ENCODE results near the gene TXLNA.

The TXLNA gene

DNA sequence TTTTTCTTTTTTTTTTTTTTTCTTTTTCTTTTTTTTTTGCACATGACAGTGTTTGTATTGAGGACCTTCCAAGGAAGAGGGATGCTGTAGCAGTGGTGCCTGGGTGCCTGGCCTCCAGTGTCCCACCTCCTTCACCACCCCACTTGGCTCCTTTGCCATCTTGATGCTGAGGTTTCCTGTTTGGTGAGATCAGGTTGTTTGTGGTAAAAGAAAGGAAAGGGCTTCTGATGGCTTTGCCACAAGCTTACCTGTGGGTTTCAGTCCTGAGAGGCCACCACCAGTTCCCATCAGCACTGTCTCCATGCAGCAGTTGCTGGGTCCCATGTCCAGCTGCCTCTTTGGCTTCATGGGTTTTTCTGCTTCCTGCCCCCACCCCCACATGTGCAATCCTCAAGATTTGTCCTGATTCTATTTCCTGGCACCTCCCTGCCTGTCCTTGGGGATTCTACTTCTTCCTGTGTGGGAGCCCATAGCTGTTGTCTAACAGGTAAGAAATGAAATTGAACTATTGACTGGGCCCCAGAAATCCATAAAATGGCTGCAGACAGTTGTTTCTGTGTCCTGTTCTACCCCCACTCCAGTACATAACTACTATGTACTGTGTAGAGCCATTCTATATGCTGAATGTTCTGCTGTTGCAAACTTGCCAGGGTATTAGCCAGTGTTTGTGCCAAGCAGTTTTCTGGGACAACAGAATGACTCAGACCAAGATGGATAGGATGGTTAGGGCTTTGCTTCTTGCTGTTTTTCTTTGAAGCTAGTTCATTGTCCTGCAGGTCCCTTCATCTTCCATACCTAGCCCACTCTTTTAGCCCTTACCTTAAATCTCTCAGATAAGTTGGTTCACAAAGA is 16.7 kb downstream of the TXLNA start:
- H3K4me1 Mint-ChIP-seq = peaks cover 9% of the 10 kb centered on the region
- H3K4me3 Mint-ChIP-seq = no peak overlapping the region
- H3K9me3 Mint-ChIP-seq = no peaks in the 10 kb centered on the region
- peak overlapping the region; percentile 45 for H3K27ac Mint-ChIP-seq
- H3K36me3 Mint-ChIP-seq = peaks cover 29% of the 10 kb centered on the region
- no peak for ATAC-seq (ENCODE audit: low read depth)
- H3K27me3 Mint-ChIP-seq = no peaks in the 10 kb centered on the region
- no peak for DNase-seq (ENCODE audit: low spot score in 2 of 2)

GRCh38 chr1:32197074-32197473 is 17.6 kb downstream of the TXLNA start:
- no peaks in the 10 kb centered on the region for H3K27me3 Mint-ChIP-seq
- DNase-seq (ENCODE audit: low spot score in 2 of 2) = no peak
- H3K36me3 Mint-ChIP-seq = peaks cover 23% of the 10 kb centered on the region
- no peak for ATAC-seq (ENCODE audit: low read depth)
- no peaks in the 10 kb centered on the region for H3K9me3 Mint-ChIP-seq
- peaks cover 17% of the 10 kb centered on the region for H3K4me1 Mint-ChIP-seq
- H3K4me3 Mint-ChIP-seq = no peak overlapping the region
- H3K27ac Mint-ChIP-seq = peak overlapping the region; percentile 45

DNA sequence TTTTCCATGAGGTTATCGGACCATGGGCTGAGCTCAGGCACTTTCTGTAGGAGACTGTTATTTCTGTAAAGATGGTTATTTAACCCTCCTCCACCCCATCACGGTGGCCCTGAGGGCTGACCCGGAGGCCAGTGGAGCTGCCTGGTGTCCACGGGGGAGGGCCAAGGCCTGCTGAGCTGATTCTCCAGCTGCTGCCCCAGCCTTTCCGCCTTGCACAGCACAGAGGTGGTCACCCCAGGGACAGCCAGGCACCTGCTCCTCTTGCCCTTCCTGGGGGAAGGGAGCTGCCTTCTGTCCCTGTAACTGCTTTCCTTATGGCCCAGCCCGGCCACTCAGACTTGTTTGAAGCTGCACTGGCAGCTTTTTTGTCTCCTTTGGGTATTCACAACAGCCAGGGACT is 18.4 kb downstream of the TXLNA start:
- ATAC-seq (ENCODE audit: low read depth) (no peak), DNase-seq (ENCODE audit: low spot score in 2 of 2) (no peak)
- Mint-ChIP-seq H3K27me3 (no peaks in the 10 kb centered on the region), H3K27ac (peak overlapping the region; percentile 56), H3K4me1 (peaks cover 22% of the 10 kb centered on the region), H3K4me3 (no peak overlapping the region), H3K36me3 (peaks cover 19% of the 10 kb centered on the region), H3K9me3 (no peaks in the 10 kb centered on the region)

DNA sequence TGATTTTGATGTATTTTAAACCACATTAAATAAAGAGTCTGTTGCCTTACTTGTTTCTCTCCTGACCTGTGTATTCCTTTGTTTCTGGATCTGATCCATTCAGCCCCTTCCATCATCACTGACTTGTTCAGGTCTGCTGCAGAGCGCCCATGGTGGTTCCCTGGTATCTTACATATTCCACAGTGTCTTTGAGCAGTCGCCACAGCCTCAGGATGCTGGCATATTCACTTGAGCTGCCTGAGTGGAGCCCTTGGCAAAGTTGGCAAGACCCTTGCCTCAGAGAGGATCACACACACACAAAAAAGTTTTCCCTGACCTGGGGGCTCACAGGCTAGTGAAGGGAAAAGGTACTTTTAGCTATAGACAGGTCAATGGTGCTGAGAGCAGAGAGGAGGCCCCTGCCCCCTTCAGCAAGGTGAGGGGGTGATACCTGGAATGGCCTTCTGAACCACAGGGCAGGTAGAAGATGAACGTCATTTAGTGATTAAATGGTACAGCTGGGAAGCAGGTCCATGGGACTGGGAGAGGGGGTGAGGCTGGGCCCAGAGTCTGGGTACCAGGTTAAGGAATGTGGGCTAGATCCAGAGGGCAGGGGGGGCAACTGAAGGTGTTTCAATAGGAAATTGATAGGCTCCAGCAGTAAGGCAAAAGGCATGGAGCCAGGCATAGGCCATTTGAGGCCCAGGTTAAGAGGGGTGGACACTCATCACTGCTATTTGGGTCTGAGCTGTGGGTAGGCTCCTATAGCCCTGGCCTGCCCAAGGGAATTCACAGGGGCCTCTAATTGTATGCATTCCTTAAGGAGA is 19.0 kb downstream of the TXLNA start:
- Mint-ChIP-seq H3K36me3 (peaks cover 15% of the 10 kb centered on the region), H3K27ac (peak overlapping the region; percentile 56), H3K4me1 (peaks cover 22% of the 10 kb centered on the region), H3K4me3 (peak overlapping the region; percentile 56), H3K27me3 (no peaks in the 10 kb centered on the region), H3K9me3 (no peaks in the 10 kb centered on the region)
- no peak for ATAC-seq (ENCODE audit: low read depth)
- DNase-seq (ENCODE audit: low spot score in 2 of 2) = no peak

- H3K4me1 Mint-ChIP-seq = peaks cover 22% of the 10 kb centered on the region
- ATAC-seq (ENCODE audit: low read depth) (no peak), DNase-seq (ENCODE audit: low spot score in 2 of 2) (no peak)
- no peak overlapping the region for H3K4me3 Mint-ChIP-seq
- H3K27me3 Mint-ChIP-seq = no peaks in the 10 kb centered on the region
- peak overlapping the region; percentile 56 for H3K27ac Mint-ChIP-seq
- peaks cover 10% of the 10 kb centered on the region for H3K36me3 Mint-ChIP-seq
- H3K9me3 Mint-ChIP-seq = no peaks in the 10 kb centered on the region
Measured at GRCh38 chr1:32199043-32199716, 19.7 kb downstream of the TXLNA start.

- DNase-seq (ENCODE audit: low spot score in 2 of 2) (no peak), ATAC-seq (ENCODE audit: low read depth) (no peak)
- peaks cover 6% of the 10 kb centered on the region for H3K36me3 Mint-ChIP-seq
- peak overlapping the region; percentile 97 for H3K4me3 Mint-ChIP-seq
- H3K27me3 Mint-ChIP-seq = no peaks in the 10 kb centered on the region
- H3K27ac Mint-ChIP-seq = peak overlapping the region; percentile 92
- peaks cover 22% of the 10 kb centered on the region for H3K4me1 Mint-ChIP-seq
- no peaks in the 10 kb centered on the region for H3K9me3 Mint-ChIP-seq
Measured at GRCh38 chr1:32199717-32200072, 20.2 kb downstream of the TXLNA start.

DNA sequence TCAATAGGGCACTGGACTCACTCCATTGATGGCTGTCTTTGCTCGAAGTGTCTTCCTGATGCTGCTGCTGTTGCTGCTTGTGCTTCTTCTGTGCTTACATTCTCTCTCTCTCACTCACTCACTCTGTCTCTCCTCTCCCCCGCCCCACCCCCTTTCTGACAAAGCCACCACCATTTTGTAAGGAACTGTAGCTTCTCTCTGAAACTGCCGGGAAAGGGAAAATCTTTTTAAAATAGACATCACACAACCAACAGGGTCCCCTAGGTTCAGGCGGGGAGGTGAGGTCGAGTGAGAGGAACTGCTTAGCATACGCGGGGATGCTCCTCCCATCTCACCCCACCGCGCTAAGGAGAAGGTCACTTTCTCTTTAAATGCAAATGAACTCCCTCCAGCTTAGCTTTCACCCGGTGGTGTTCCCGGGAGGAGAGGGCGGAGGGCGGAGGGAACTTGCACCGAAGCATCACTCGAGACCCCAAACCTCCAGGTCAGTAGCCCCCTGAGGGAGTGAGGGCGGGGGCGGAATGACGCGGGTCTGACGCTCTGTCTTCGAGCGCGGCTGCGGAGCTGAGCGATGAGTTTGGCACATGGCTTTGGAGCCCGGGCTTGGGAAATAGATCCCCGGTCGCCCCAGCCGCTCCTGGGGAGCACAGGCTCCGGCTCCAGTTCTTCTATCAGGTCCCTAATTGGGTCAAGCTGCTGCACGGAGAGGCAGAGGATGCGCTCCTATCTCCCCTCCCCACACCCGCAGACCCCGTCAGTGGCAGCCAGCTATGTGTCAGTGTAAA is 20.9 kb downstream of the TXLNA start, which contains the start of gene CCDC28B:
TSS of gene CCDC28B (plus strand) at position 370 of the 785 bp plus-strand sequence. CDS start 1,341 bp downstream, outside the sequence.
- DNase-seq (ENCODE audit: low spot score in 2 of 2) (peak; percentile 44 to 64), ATAC-seq (ENCODE audit: low read depth) (peak; percentile 50)
- Mint-ChIP-seq H3K27me3 (no peaks in the 10 kb centered on the region), H3K36me3 (peaks cover 6% of the 10 kb centered on the region), H3K9me3 (no peaks in the 10 kb centered on the region), H3K27ac (peak within 1 kb of the TSS; percentile 92), H3K4me1 (peaks cover 22% of the 10 kb centered on the region), H3K4me3 (peak within 1 kb of the TSS; percentile 97)

- ATAC-seq (ENCODE audit: low read depth) (peak; percentile 73), DNase-seq (ENCODE audit: low spot score in 2 of 2) (peak; percentile 53 to 61)
- peak overlapping the region; percentile 97 for H3K4me3 Mint-ChIP-seq
- peaks cover 3% of the 10 kb centered on the region for H3K36me3 Mint-ChIP-seq
- H3K27me3 Mint-ChIP-seq = no peaks in the 10 kb centered on the region
- H3K9me3 Mint-ChIP-seq = no peaks in the 10 kb centered on the region
- H3K4me1 Mint-ChIP-seq = peaks cover 22% of the 10 kb centered on the region
- H3K27ac Mint-ChIP-seq = peak overlapping the region; percentile 92
Measured at GRCh38 chr1:32201011-32201855, 21.8 kb downstream of the TXLNA start.

DNA sequence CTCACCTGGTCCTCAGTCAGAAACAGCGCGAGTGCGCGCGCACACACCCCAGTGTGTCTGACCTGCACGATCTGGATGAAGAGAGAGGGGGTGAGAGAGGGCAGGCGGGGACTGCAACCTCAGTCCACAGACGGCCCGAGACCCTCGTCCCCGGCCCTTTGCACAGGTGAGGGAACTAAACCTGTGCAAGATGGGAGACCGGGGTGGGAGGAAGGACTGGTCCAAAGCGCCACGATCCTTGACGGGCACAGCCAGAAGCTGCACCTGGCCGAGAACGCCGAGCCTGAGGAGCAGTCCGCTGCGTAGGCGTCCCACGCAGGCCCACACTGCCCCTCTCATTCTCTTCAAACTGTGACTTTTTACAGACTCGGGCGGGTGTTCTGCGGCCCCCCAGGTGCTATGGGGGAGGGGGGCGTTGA is 25.5 kb downstream of the TXLNA start:
- ATAC-seq (ENCODE audit: low read depth) = no peak
- Mint-ChIP-seq H3K27me3 (no peaks in the 10 kb centered on the region), H3K4me1 (peaks cover 40% of the 10 kb centered on the region), H3K27ac (peak overlapping the region; percentile 89), H3K36me3 (no peaks in the 10 kb centered on the region), H3K9me3 (no peaks in the 10 kb centered on the region), H3K4me3 (peak overlapping the region; percentile 87)
- no peak for DNase-seq (ENCODE audit: low spot score in 2 of 2)

DNA sequence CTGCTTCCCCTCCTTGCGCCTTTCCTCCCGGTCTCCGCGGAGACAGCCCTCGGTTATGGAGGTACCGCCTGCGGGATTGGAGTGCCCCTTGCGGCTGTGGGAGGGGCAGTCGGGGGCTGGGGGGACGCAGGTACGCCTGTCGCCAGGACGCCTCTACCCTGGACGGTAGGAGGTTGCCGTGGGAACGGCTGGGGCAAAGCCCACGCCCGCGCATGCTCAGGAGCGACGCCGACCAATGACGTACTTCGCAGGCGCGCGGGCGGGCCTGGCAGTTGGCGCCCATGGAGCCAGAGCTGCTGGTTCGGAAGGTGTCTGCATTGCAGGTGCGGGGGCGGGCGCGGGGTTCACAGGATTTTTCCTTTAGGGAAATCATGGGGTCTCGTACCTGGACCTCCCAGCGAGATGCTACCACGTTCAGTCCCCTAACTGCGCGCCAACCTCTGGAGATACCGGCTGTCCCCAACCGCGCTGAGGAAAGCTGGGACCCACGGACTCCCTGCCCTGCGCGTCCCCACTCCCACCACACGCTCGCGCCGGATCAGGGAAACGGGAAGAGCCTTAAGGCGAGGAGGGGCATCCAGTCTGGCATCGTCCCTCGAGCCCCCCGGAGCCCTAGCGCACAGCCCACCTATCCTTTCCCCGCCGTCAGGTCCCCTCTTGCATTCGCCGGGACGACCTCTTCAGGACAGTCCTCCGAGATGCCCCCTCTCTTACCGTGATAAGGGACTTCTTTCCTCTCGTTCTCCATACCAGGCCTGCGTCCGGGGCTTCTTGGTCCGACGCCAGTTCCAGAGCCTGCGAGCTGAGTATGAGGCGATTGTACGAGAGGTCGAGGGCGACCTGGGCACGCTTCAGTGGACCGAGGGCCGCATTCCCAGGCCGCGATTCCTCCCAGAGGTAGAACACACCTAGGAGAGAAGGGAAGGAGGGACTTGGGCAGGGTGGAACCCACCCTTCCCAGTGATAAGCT is 26.2 kb downstream of the TXLNA start, which contains the start of gene IQCC:
TSS of gene IQCC (plus strand) at position 271 of the 970 bp plus-strand sequence. CDS start at position 282, 11 bp downstream.
- DNase-seq (ENCODE audit: low spot score in 2 of 2) (peak; percentile 78 to 79), ATAC-seq (ENCODE audit: low read depth) (peak; percentile 65)
- no peaks in the 10 kb centered on the region for H3K36me3 Mint-ChIP-seq
- no peaks in the 10 kb centered on the region for H3K27me3 Mint-ChIP-seq
- no peaks in the 10 kb centered on the region for H3K9me3 Mint-ChIP-seq
- peak within 1 kb of the TSS; percentile 89 for H3K27ac Mint-ChIP-seq
- H3K4me1 Mint-ChIP-seq = peaks cover 34% of the 10 kb centered on the region
- peak within 1 kb of the TSS; percentile 87 for H3K4me3 Mint-ChIP-seq

- Mint-ChIP-seq H3K27ac (no peak overlapping the region), H3K27me3 (no peaks in the 10 kb centered on the region), H3K9me3 (no peaks in the 10 kb centered on the region), H3K36me3 (no peaks in the 10 kb centered on the region), H3K4me1 (peaks cover 21% of the 10 kb centered on the region), H3K4me3 (no peak overlapping the region)
- ATAC-seq (ENCODE audit: low read depth) (peak; percentile 68), DNase-seq (ENCODE audit: low spot score in 2 of 2) (no peak)
Measured at GRCh38 chr1:32208469-32208868, 29.0 kb downstream of the TXLNA start.

DNA sequence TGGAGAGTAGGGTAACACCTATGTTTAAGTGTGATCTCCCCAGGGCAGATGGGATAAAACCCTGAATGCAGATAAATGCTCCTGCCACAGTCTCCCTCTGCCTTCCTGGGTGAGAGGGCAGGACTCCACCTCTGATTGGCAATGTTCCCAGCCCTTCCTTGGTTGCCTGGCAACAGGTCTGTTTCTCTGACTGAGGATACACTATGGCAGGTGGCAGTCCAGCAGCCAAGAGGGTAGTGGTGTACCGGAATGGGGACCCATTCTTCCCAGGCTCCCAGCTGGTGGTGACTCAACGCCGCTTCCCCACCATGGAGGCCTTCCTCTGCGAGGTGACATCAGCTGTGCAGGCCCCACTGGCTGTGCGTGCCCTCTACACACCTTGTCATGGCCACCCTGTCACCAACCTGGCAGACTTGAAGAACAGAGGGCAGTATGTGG is 29.4 kb downstream of the TXLNA start, which contains the start of gene DCDC2B:
TSS of gene DCDC2B (plus strand) at position 199 of the 438 bp plus-strand sequence. CDS start at position 204, 5 bp downstream.
- H3K36me3 Mint-ChIP-seq = no peaks in the 10 kb centered on the region
- DNase-seq (ENCODE audit: low spot score in 2 of 2) = no peak
- no peaks in the 10 kb centered on the region for H3K9me3 Mint-ChIP-seq
- H3K4me1 Mint-ChIP-seq = peaks cover 21% of the 10 kb centered on the region
- H3K27me3 Mint-ChIP-seq = no peaks in the 10 kb centered on the region
- peak within 1 kb of the TSS; percentile 31 for H3K27ac Mint-ChIP-seq
- no peak for ATAC-seq (ENCODE audit: low read depth)
- no peak within 1 kb of the TSS for H3K4me3 Mint-ChIP-seq
